SU-DHL-6 (cell line): ENCODE data around the gene TRAPPC8.

Source experiments
- EZH2phosphoT487 ChIP-seq: fragments of 200-600 bp; sonication (generic), shearing (Covaris generic); conservative IDR thresholded peaks from 2 replicates; pipeline ENCODE4 v1.6.1; 2018; ENCODE audit warnings: mild to moderate bottlenecking, antibody characterized with exemption, low read length, moderate library complexity, mixed read lengths
- TF ChIP-seq, protein P1 (sequence below): fragments of 200-600 bp; sonication (generic); IDR thresholded peaks from one replicate; pipeline ENCODE4 v1.5.1; 2017; ENCODE audit warnings: antibody characterized with exemption, mild to moderate bottlenecking, low read length, moderate library complexity; ENCODE audit not compliant: insufficient read depth, poor library complexity, severe bottlenecking

DNA sequence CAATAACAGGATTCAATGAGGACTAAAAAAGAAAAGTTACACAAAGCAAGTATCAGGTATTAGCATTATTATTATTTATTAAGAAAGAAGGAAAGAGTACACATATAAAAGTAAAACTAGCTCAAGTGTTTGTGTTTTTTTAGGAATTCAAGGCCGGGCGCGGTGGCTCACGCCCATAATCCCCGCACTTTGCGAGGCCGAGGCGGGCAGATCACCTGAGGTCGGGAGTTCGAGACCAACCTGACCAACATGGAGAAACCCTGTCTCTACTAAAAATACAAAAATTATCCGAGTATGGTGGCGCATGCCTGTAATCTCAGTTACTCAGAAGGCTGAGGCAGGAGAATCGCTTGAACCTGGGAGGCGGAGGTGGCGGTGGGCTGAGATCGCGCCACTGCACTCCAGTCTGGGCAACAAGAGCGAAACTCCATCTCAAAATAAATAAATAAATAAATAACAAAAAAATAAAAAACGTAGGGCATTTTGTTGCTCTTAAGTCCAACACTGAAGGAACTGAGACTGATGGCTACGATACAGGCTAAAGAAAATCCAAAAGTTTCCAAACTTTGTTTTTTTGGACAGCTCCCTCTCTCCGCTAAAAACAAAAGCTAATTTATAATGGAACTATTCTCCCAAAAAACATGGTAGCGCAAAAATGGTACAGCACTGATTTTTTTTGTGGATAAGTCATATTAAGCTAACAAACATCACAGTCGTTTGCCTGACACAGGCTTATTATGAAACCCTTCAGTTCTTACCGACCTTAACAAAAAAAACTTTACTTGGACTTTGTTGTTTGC, 1.7 kb downstream of the TRAPPC8 start:
- TF ChIP-seq, protein P1, sequence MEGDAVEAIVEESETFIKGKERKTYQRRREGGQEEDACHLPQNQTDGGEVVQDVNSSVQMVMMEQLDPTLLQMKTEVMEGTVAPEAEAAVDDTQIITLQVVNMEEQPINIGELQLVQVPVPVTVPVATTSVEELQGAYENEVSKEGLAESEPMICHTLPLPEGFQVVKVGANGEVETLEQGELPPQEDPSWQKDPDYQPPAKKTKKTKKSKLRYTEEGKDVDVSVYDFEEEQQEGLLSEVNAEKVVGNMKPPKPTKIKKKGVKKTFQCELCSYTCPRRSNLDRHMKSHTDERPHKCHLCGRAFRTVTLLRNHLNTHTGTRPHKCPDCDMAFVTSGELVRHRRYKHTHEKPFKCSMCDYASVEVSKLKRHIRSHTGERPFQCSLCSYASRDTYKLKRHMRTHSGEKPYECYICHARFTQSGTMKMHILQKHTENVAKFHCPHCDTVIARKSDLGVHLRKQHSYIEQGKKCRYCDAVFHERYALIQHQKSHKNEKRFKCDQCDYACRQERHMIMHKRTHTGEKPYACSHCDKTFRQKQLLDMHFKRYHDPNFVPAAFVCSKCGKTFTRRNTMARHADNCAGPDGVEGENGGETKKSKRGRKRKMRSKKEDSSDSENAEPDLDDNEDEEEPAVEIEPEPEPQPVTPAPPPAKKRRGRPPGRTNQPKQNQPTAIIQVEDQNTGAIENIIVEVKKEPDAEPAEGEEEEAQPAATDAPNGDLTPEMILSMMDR, result no peak
- no peak for TF ChIP-seq EZH2phosphoT487
